ENCODE results near the gene ZNF101. TPM values are rescaled to one million over a fixed set of nuclear protein-coding genes. Genes with fewer than 3 reads are reported as not detected.

Gene ZNF101
- polyA plus RNA-seq, 1 donor (not counting 4 experiments of a cell fraction or from before 2014, with no cell fraction given) = 9.8 TPM

DNA sequence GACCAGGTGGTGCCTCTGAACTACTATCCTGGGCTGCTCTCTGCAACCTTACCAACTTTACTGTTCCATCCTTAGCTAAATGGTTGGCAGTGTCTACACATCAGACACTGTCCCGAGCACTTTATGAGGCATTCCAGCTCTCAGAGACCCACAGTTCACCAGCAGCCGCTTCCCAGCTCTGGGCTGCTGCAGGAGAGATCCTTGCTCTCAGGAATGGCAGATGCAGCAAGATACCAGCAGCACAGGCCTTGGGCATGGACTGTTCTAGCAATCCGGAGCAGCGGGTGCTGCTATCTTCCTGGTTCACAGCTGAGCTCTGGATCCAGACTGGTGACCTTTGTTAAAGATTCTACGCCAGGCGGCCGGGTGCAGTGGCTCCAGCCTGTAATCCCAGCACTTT, 37.3 kb upstream of the ZNF101 start:
- TF ChIP-seq EZH2 (IDR thresholded peaks at IDR 0.05; ENCODE audit: low read length) = no peak
- TF ChIP-seq, protein P1, sequence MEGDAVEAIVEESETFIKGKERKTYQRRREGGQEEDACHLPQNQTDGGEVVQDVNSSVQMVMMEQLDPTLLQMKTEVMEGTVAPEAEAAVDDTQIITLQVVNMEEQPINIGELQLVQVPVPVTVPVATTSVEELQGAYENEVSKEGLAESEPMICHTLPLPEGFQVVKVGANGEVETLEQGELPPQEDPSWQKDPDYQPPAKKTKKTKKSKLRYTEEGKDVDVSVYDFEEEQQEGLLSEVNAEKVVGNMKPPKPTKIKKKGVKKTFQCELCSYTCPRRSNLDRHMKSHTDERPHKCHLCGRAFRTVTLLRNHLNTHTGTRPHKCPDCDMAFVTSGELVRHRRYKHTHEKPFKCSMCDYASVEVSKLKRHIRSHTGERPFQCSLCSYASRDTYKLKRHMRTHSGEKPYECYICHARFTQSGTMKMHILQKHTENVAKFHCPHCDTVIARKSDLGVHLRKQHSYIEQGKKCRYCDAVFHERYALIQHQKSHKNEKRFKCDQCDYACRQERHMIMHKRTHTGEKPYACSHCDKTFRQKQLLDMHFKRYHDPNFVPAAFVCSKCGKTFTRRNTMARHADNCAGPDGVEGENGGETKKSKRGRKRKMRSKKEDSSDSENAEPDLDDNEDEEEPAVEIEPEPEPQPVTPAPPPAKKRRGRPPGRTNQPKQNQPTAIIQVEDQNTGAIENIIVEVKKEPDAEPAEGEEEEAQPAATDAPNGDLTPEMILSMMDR (optimal IDR thresholded peaks at IDR 0.05 in 1 of 3, IDR thresholded peaks at IDR 0.05 in 1 of 3, conservative IDR thresholded peaks at IDR 0.05 in 1 of 3; ENCODE audit: extremely low read depth in 1 of 3, insufficient read depth in 2 of 3, low read length in 3 of 3) = no peak
- no peak overlapping the region for H3K4me2 ChIP-seq (ENCODE audit: control insufficient read depth, extremely low read depth, insufficient read depth, low read depth, low read length)
- dilution Hi-C loops (cut with MboI; ENCODE audit: extremely low pct_ligation_motif_present, low sequenced_read_pairs) = no loop called here
- no peaks in the 10 kb centered on the region for H3K9me1 ChIP-seq (ENCODE audit: control insufficient read depth, extremely low read depth, insufficient read depth, low read length)
- FAIRE-seq = no peak
- H4K20me1 ChIP-seq (ENCODE audit: control insufficient read depth, extremely low read depth, insufficient read depth, low read length) = peaks cover 3% of the 10 kb centered on the region
- H3K36me3 ChIP-seq (ENCODE audit: control insufficient read depth in 2 of 2, extremely low read depth in 1 of 2, insufficient read depth in 2 of 2, low read length in 2 of 2) = peaks cover 14 to 23% of the 10 kb centered on the region in 2 experiments
- no peak overlapping the region for H2AFZ ChIP-seq (ENCODE audit: control insufficient read depth, low read length)
- no peak overlapping the region for H3K27ac ChIP-seq (ENCODE audit: control insufficient read depth, insufficient read depth, low read length)
- H3K79me2 ChIP-seq (ENCODE audit: control insufficient read depth, insufficient read depth, low read length) = peaks cover 3% of the 10 kb centered on the region
- H3K4me1 ChIP-seq (ENCODE audit: control insufficient read depth, extremely low read depth, insufficient read depth, low read length) = peaks cover 5% of the 10 kb centered on the region
- H3K9ac ChIP-seq (ENCODE audit: control insufficient read depth, extremely low read depth, insufficient read depth, low read length) = no peak overlapping the region
- DNase-seq (ENCODE audit: low read depth, low spot score) = no peak
- H3K9me3 ChIP-seq (ENCODE audit: control insufficient read depth, low read depth, low read length) = no peaks in the 10 kb centered on the region
- H3K4me3 ChIP-seq (ENCODE audit: control insufficient read depth in 2 of 3, extremely low read depth in 1 of 3, insufficient read depth in 2 of 3, low read depth in 1 of 3, low read length in 3 of 3) = no peak overlapping the region
- H3K27me3 ChIP-seq (ENCODE audit: control insufficient read depth, extremely low read depth, insufficient read depth, low read length) = no peaks in the 10 kb centered on the region

DNA sequence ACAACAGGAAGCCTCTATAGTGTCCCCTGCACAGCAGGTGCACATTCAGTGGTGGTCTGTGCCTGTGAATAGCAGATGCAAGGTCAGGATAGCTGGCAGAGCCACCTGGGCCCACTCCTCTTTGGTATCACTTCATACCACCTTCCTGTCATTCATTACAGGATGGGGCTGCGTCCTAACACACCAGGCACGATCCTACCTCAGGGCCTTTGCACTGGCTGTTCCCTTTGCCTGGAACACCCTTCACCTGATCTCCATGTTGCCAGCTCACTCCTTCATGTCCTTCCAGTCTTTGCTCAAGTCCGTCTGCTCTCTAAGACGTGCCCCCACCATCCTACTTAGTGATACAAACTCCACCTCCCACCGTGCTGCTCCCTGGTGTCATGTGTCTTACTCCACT, 36.0 kb upstream of the ZNF101 start:
- DNase-seq (ENCODE audit: low read depth, low spot score) (no peak), FAIRE-seq (no peak)
- H3K79me2 ChIP-seq (ENCODE audit: control insufficient read depth, insufficient read depth, low read length) = no peaks in the 10 kb centered on the region
- H3K36me3 ChIP-seq (ENCODE audit: control insufficient read depth in 2 of 2, extremely low read depth in 1 of 2, insufficient read depth in 2 of 2, low read length in 2 of 2) = peaks cover 18 to 27% of the 10 kb centered on the region in 2 experiments
- H3K27me3 ChIP-seq (ENCODE audit: control insufficient read depth, extremely low read depth, insufficient read depth, low read length) = no peaks in the 10 kb centered on the region
- TF ChIP-seq, protein P1 (optimal IDR thresholded peaks at IDR 0.05 in 1 of 3, IDR thresholded peaks at IDR 0.05 in 1 of 3, conservative IDR thresholded peaks at IDR 0.05 in 1 of 3; ENCODE audit: extremely low read depth in 1 of 3, insufficient read depth in 2 of 3, low read length in 3 of 3) = no peak
- no peak for TF ChIP-seq EZH2 (IDR thresholded peaks at IDR 0.05; ENCODE audit: low read length)
- no peak overlapping the region for H3K4me3 ChIP-seq (ENCODE audit: control insufficient read depth in 2 of 3, extremely low read depth in 1 of 3, insufficient read depth in 2 of 3, low read depth in 1 of 3, low read length in 3 of 3)
- no peaks in the 10 kb centered on the region for H4K20me1 ChIP-seq (ENCODE audit: control insufficient read depth, extremely low read depth, insufficient read depth, low read length)
- H3K4me1 ChIP-seq (ENCODE audit: control insufficient read depth, extremely low read depth, insufficient read depth, low read length) = no peaks in the 10 kb centered on the region
- no peak overlapping the region for H3K27ac ChIP-seq (ENCODE audit: control insufficient read depth, insufficient read depth, low read length)
- H2AFZ ChIP-seq (ENCODE audit: control insufficient read depth, low read length) = no peak overlapping the region
- no peaks in the 10 kb centered on the region for H3K9me1 ChIP-seq (ENCODE audit: control insufficient read depth, extremely low read depth, insufficient read depth, low read length)
- H3K4me2 ChIP-seq (ENCODE audit: control insufficient read depth, extremely low read depth, insufficient read depth, low read depth, low read length) = no peak overlapping the region
- dilution Hi-C loops (cut with MboI; ENCODE audit: extremely low pct_ligation_motif_present, low sequenced_read_pairs) = no loop called here
- H3K9me3 ChIP-seq (ENCODE audit: control insufficient read depth, low read depth, low read length) = no peaks in the 10 kb centered on the region
- no peak overlapping the region for H3K9ac ChIP-seq (ENCODE audit: control insufficient read depth, extremely low read depth, insufficient read depth, low read length)
